HEK293 (cell line): ENCODE results near the gene CPXM2.

ENCODE experiments used
- CTCF ChIA-PET: fragments of 350-600 bp; formaldehyde crosslinking; extraction: SDS; loops from one replicate; lab custom pipeline; 2021; ENCODE audit warnings: antibody characterized with exemption; lab: Yijun Ruan, JAX
- POLR2A ChIA-PET: fragments of 300-600 bp; formaldehyde crosslinking; extraction: SDS; loops from one replicate; lab custom pipeline; 2020; ENCODE audit warnings: antibody characterized with exemption, inconsistent platforms; lab: Yijun Ruan, JAX
- H3K27ac ChIP-seq: fragments of 200-500 bp; sonication (Bioruptor generic); 2 replicates; pipeline ENCODE4 v1.5.1; 2014; ENCODE audit warnings: low read depth, low read length, control low read depth, inconsistent platforms; ENCODE audit errors: extremely low read depth
- H3K36me3 ChIP-seq, 2 experiments: fragments of 200-500 bp in 1 of 2; sonication (Bioruptor generic) in 1 of 2; 1 replicate in 1 of 2; 2 replicates in 1 of 2; pipeline ENCODE4 v1.5.1; 2014 to 2017; ENCODE audit warnings: inconsistent platforms in 2 of 2, low read length in 2 of 2; ENCODE audit not compliant: control insufficient read depth in 2 of 2, insufficient read depth in 1 of 2
- H3K4me1 ChIP-seq: fragments of 200-500 bp; sonication (Bioruptor generic); 2 replicates; pipeline ENCODE4 v1.5.1; 2014; ENCODE audit warnings: mild to moderate bottlenecking, low read length, inconsistent platforms; ENCODE audit not compliant: control insufficient read depth, insufficient read depth
- H3K4me3 ChIP-seq: 2 replicates; pipeline ENCODE4 v1.5.1; 2011; ENCODE audit warnings: low read depth, mild to moderate bottlenecking, control low read depth, low read length, moderate library complexity
- H3K9me3 ChIP-seq: fragments of 200-500 bp; sonication (Bioruptor generic); 2 replicates; pipeline ENCODE4 v1.5.1; 2014; ENCODE audit warnings: low read depth, low read length, inconsistent platforms; ENCODE audit not compliant: control insufficient read depth, insufficient read depth
- GLI2 ChIP-seq: fragments of 450-650 bp; formaldehyde crosslinking; IDR thresholded peaks from 2 replicates; pipeline ENCODE4; 2017; ENCODE audit warnings: missing biosample characterization, missing genetic modification characterization, low read depth, borderline replicate concordance
- GLIS2 ChIP-seq: fragments of 450-650 bp; formaldehyde crosslinking; IDR thresholded peaks from 2 replicates; pipeline ENCODE4 v1.5.1; 2016; ENCODE audit warnings: missing biosample characterization, missing genetic modification characterization
- KLF1 ChIP-seq: fragments of 450-650 bp; formaldehyde crosslinking; IDR thresholded peaks from 2 replicates; pipeline ENCODE4 v1.5.1; 2016; ENCODE audit warnings: missing biosample characterization, missing genetic modification characterization
- KLF8 ChIP-seq: fragments of 450-650 bp; formaldehyde crosslinking; IDR thresholded peaks from 2 replicates; pipeline ENCODE4 v1.5.1; 2016; ENCODE audit warnings: missing biosample characterization, missing genetic modification characterization
- MEIS1 ChIP-seq: sonication (generic); formaldehyde crosslinking; IDR thresholded peaks from 2 replicates; pipeline ENCODE4 v1.8.1; 2022; ENCODE audit warnings: missing genetic modification reagents, mild to moderate bottlenecking, borderline replicate concordance
- RBAK ChIP-seq: fragments of 450-650 bp; formaldehyde crosslinking; IDR thresholded peaks from 2 replicates; pipeline ENCODE4 v1.5.1; 2016; ENCODE audit warnings: missing biosample characterization, missing genetic modification characterization
- ZBTB6 ChIP-seq: fragments of 450-650 bp; formaldehyde crosslinking; IDR thresholded peaks from 2 replicates; pipeline ENCODE4 v1.5.1; 2017; ENCODE audit warnings: missing biosample characterization, missing genetic modification characterization
- ZNF214 ChIP-seq: fragments of 450-650 bp; formaldehyde crosslinking; IDR thresholded peaks from 2 replicates; pipeline ENCODE4 v1.5.1; 2017; ENCODE audit warnings: missing biosample characterization, mild to moderate bottlenecking, missing genetic modification characterization, borderline replicate concordance
- ZNF26 ChIP-seq: fragments of 450-650 bp; formaldehyde crosslinking; IDR thresholded peaks from 2 replicates; pipeline ENCODE4 v1.5.1; 2016; ENCODE audit warnings: missing biosample characterization, missing genetic modification characterization
- ZNF311 ChIP-seq: fragments of 450-650 bp; formaldehyde crosslinking; IDR thresholded peaks from 2 replicates; pipeline ENCODE4 v1.5.1; 2017; ENCODE audit warnings: missing biosample characterization, missing genetic modification characterization, borderline replicate concordance
- ZNF366 ChIP-seq: fragments of 450-650 bp; formaldehyde crosslinking; conservative IDR thresholded peaks from 2 replicates; pipeline ENCODE4 v1.5.1; 2016; ENCODE audit warnings: missing biosample characterization, missing genetic modification characterization
- ZNF549 ChIP-seq: fragments of 450-650 bp; IDR thresholded peaks from 2 replicates; pipeline ENCODE4 v1.5.1; 2018; ENCODE audit warnings: missing biosample characterization, missing genetic modification characterization, mild to moderate bottlenecking, inconsistent platforms, moderate library complexity
- ZNF585B ChIP-seq: fragments of 450-650 bp; formaldehyde crosslinking; IDR thresholded peaks from 2 replicates; pipeline ENCODE4 v1.5.1; 2016; ENCODE audit warnings: missing biosample characterization, missing genetic modification characterization
- ZNF624 ChIP-seq: fragments of 450-650 bp; formaldehyde crosslinking; IDR thresholded peaks from 2 replicates; pipeline ENCODE4 v1.5.1; 2017; ENCODE audit warnings: missing biosample characterization, missing genetic modification characterization
- ZNF707 ChIP-seq: fragments of 450-650 bp; formaldehyde crosslinking; IDR thresholded peaks from 2 replicates; pipeline ENCODE4 v1.5.1; 2016; ENCODE audit warnings: missing biosample characterization, missing genetic modification characterization
- TF ChIP-seq, protein P1 (sequence below): IDR thresholded peaks from 2 replicates; pipeline ENCODE4 v1.6.1; 2011; ENCODE audit warnings: mild to moderate bottlenecking, low read depth, low read length, borderline replicate concordance
- TF ChIP-seq, protein P2 (sequence below): fragments of 450-650 bp; formaldehyde crosslinking; IDR thresholded peaks from 2 replicates; pipeline ENCODE4 v1.5.1; 2017; ENCODE audit warnings: missing biosample characterization, missing genetic modification characterization

The CPXM2 gene

GRCh38 chr10:123787566-123787965, 104.0 kb downstream of the CPXM2 start:
- Histone ChIP-seq H3K36me3 (no peaks in the 10 kb centered on the region), H3K4me1 (no peaks in the 10 kb centered on the region)
- TF ChIP-seq, protein P1, sequence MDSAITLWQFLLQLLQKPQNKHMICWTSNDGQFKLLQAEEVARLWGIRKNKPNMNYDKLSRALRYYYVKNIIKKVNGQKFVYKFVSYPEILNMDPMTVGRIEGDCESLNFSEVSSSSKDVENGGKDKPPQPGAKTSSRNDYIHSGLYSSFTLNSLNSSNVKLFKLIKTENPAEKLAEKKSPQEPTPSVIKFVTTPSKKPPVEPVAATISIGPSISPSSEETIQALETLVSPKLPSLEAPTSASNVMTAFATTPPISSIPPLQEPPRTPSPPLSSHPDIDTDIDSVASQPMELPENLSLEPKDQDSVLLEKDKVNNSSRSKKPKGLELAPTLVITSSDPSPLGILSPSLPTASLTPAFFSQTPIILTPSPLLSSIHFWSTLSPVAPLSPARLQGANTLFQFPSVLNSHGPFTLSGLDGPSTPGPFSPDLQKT, result no peak
- TF ChIP-seq, all 188 proteins: peak for 0
- CTCF ChIA-PET, result no interaction called here
- Histone ChIP-seq H3K4me3 (no peak overlapping the region), H3K9me3 (no peaks in the 10 kb centered on the region), H3K27ac (no peak overlapping the region)
- POLR2A ChIA-PET, result no interaction called here

GRCh38 chr10:123786896-123787295, 104.7 kb downstream of the CPXM2 start:
- TF ChIP-seq ZNF214 (no peak), ZBTB6 (tag by site-specific recombination) (no peak), ZNF549 (tag by site-specific recombination) (no peak), ZNF366 (tag by site-specific recombination) (no peak), KLF8 (tag by site-specific recombination) (no peak), GLIS2 (tag by site-specific recombination) (no peak), GLI2 (no peak), KLF1 (tag by site-specific recombination) (no peak)
- TF ChIP-seq, protein P2, sequence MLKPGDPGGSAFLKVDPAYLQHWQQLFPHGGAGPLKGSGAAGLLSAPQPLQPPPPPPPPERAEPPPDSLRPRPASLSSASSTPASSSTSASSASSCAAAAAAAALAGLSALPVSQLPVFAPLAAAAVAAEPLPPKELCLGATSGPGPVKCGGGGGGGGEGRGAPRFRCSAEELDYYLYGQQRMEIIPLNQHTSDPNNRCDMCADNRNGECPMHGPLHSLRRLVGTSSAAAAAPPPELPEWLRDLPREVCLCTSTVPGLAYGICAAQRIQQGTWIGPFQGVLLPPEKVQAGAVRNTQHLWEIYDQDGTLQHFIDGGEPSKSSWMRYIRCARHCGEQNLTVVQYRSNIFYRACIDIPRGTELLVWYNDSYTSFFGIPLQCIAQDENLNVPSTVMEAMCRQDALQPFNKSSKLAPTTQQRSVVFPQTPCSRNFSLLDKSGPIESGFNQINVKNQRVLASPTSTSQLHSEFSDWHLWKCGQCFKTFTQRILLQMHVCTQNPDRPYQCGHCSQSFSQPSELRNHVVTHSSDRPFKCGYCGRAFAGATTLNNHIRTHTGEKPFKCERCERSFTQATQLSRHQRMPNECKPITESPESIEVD (tag by site-specific recombination), result no peak
- no peak overlapping the region for H3K4me3 ChIP-seq
- ChIA-PET POLR2A (no interaction called here), CTCF (interaction anchor here (0.5 to 1.0 kb wide), 2 partner anchors 194 to 208 kb away, joined by 3 to 5 read pairs; no protein-coding TSS in a partner anchor)
- H3K4me1 ChIP-seq, result no peaks in the 10 kb centered on the region
- H3K9me3 ChIP-seq, result no peaks in the 10 kb centered on the region
- no peaks in the 10 kb centered on the region for H3K36me3 ChIP-seq
- no peak overlapping the region for H3K27ac ChIP-seq

- POLR2A ChIA-PET, result no interaction called here
- CTCF ChIA-PET, result interaction anchor here (0.5 to 1.0 kb wide), 3 partner anchors 43 to 208 kb away, joined by 3 to 5 read pairs (median 3); no protein-coding TSS in a partner anchor
Observed at GRCh38 chr10:123786306-123786705, 105.3 kb downstream of the CPXM2 start.

More at GRCh38 chr10:123786306-123786705, 105.3 kb downstream of the CPXM2 start:
- Histone ChIP-seq H3K36me3 (no peaks in the 10 kb centered on the region), H3K4me3 (no peak overlapping the region), H3K9me3 (no peaks in the 10 kb centered on the region), H3K27ac (no peak overlapping the region), H3K4me1 (no peaks in the 10 kb centered on the region)
- TF ChIP-seq ZNF26 (tag by site-specific recombination) (no peak), RBAK (no peak), ZNF624 (tag by site-specific recombination) (no peak), ZNF585B (tag by site-specific recombination) (no peak), ZNF214 (no peak), MEIS1 (CRISPR knock-in tag) (no peak), ZNF311 (tag by site-specific recombination) (no peak), ZNF707 (no peak)
